Panc1 (cell line): ENCODE results near the gene MSX1. TPM values are rescaled to one million over a fixed set of nuclear protein-coding genes. Genes with fewer than 3 reads are reported as not detected.

Source experiments
- ATAC-seq: fragments of 200-7000 bp; cut with Tn5 transposase; 2 replicates; pipeline ENCODE4 v1.9.1; 2020; ENCODE audit warnings: mild to moderate bottlenecking, moderate library complexity
- BruUV-seq: library from RNA; stranded (reverse); fragments of 400-500 nt; replicated peaks from 2 replicates; lab custom pipeline; 2021; lab: Mats Ljungman, UMichigan
- CTCF ChIA-PET: fragments of 300-600 bp; sonication (Branson Sonifier 250); formaldehyde crosslinking; loops from one replicate; lab custom pipeline; 2022; ENCODE audit warnings: antibody characterized with exemption; lab: Charles Lee
- POLR2A ChIA-PET: fragments of 300-600 bp; sonication (Branson Sonifier 250); formaldehyde crosslinking; loops from one replicate; lab custom pipeline; 2022; ENCODE audit warnings: antibody characterized with exemption; lab: Charles Lee
- DNase-seq: peaks from one replicate; pipeline ENCODE4 v3.0.0-alpha.2; 2010; ENCODE audit warnings: low read depth, low spot score
- H3K27ac ChIP-seq: 2 replicates; pipeline ENCODE4 v1.5.1; 2011; ENCODE audit warnings: mild to moderate bottlenecking, low read length, inconsistent platforms
- H3K27me3 ChIP-seq: fragments of 200-500 bp; sonication (Bioruptor generic); 2 replicates; pipeline ENCODE4 v1.6.0; 2014; ENCODE audit warnings: low read length, inconsistent platforms; ENCODE audit not compliant: control insufficient read depth, insufficient read depth
- H3K36me3 ChIP-seq: fragments of 200-500 bp; sonication (Bioruptor generic); 2 replicates; pipeline ENCODE4 v1.5.1; 2014; ENCODE audit warnings: inconsistent platforms, mild to moderate bottlenecking, low read length, moderate library complexity; ENCODE audit not compliant: control insufficient read depth, insufficient read depth
- H3K4me1 ChIP-seq: 2 replicates; pipeline ENCODE4 v1.5.1; 2011; ENCODE audit warnings: inconsistent platforms, mild to moderate bottlenecking, low read length, moderate library complexity; ENCODE audit not compliant: control insufficient read depth, insufficient read depth
- H3K4me3 ChIP-seq, 2 experiments: 2 replicates each; pipeline ENCODE4 v1.5.1; 2011 to 2012; ENCODE audit warnings: low read depth in 2 of 2, low read length in 2 of 2, mild to moderate bottlenecking in 2 of 2, inconsistent platforms in 1 of 2, moderate library complexity in 1 of 2
- H3K9me3 ChIP-seq: fragments of 200-500 bp; sonication (Bioruptor generic); 2 replicates; pipeline ENCODE4 v1.5.1; 2014; ENCODE audit warnings: low read depth, mild to moderate bottlenecking, inconsistent platforms, low read length, moderate library complexity; ENCODE audit not compliant: control insufficient read depth, insufficient read depth
- POLR2AphosphoS5 ChIP-seq: IDR thresholded peaks from 2 replicates; pipeline ENCODE4 v1.6.1; 2012; ENCODE audit warnings: mild to moderate bottlenecking, low read depth, low read length, moderate library complexity
- SIN3A ChIP-seq: IDR thresholded peaks from 2 replicates; pipeline ENCODE4 v1.6.1; 2012; ENCODE audit warnings: low read depth, mild to moderate bottlenecking, low read length, moderate library complexity, borderline replicate concordance; ENCODE audit not compliant: insufficient read depth
- TCF7L2 ChIP-seq: IDR thresholded peaks from 2 replicates; pipeline ENCODE4 v1.6.1; 2011; ENCODE audit warnings: mild to moderate bottlenecking, low read depth, low read length, inconsistent platforms
- in situ Hi-C: cut with HindIII; loops from 2 replicates; pipeline ENCODE4 v1.10.0; 2016; ENCODE audit warnings: low sequenced_read_pairs, low pct_unique_long_range_greater_than_20kb
- intact Hi-C: fragments of 100-400 bp; cut with micrococcal nuclease; formaldehyde crosslinking; loops from one replicate; pipeline ENCODE4 v1.10.0; 2022; ENCODE audit not compliant: unreplicated experiment
- total RNA-seq: library from RNA; stranded (reverse); gene quantifications from one replicate; pipeline ENCODE4 v1.2.1, GENCODE V29; 2021; ENCODE audit not compliant: unreplicated experiment
- TF ChIP-seq, protein P1 (sequence below): fragments of 450-650 bp; IDR thresholded peaks from 2 replicates; pipeline ENCODE4 v1.5.1; 2017; ENCODE audit warnings: mild to moderate bottlenecking
- TF ChIP-seq, protein P2 (sequence below), 2 experiments: IDR thresholded peaks; 2 replicates each; pipeline ENCODE4 v1.6.1; 2011 to 2012; ENCODE audit warnings: low read depth in 2 of 2, control low read depth in 1 of 2, low read length in 1 of 2, mild to moderate bottlenecking in 1 of 2, moderate library complexity in 1 of 2; ENCODE audit not compliant: insufficient read depth in 1 of 2

MSX1 gene
- total RNA-seq, 1 experiment from 2014 or later, result 3.4 TPM

DNA sequence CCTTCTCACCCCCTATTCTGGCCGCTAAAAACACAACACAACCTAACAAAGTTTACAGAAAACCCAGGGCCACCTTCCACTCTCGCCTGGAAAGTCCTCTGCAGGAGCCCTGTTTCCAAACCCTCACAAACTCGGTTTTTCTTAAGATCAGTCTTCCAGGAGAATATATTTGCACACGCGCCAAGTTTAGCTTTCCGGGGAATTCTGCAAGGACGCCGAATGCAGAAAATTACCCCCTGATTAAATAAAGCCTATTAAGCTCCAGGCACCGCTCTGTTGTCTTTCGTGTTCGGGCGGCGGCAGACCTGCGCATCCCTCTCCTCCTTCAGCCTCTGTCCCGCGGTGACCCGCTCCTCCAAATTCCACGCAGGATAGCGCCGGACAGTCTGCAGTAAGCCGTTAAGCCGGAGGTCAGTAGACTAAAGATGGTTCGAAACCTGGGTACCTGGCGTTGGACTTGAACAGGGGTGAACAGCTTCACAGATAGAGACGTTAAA, 5.0 kb downstream of the MSX1 start:
- ChIA-PET POLR2A (no interaction called here), CTCF (no interaction called here)
- no peak for ATAC-seq
- Histone ChIP-seq H3K4me1 (no peaks in the 10 kb centered on the region; the same call in 1 of the 2 replicates), H3K36me3 (peaks cover 2% of the 10 kb centered on the region; the same call in 1 of the 2 replicates), H3K4me3 (no peak overlapping the region), H3K27me3 (no peaks in the 10 kb centered on the region; the same call in 1 of the 2 replicates), H3K27ac (no peak overlapping the region), H3K9me3 (no peaks in the 10 kb centered on the region)
- BruUV-seq, result no TSS peak
- no peak for TF ChIP-seq TCF7L2
- no peak for TF ChIP-seq POLR2AphosphoS5
- in situ Hi-C loops, result no loop called here
- no peak for DNase-seq
- intact Hi-C loops, result loop anchor here (10.0 kb wide), 1 partner anchor 380 kb away; no protein-coding TSS in a partner anchor

GRCh38 chr4:4864940-4865704, 5.7 kb downstream of the MSX1 start:
- DNase-seq (no peak), ATAC-seq (no peak)
- Histone ChIP-seq H3K4me1 (no peaks in the 10 kb centered on the region; the same call in 1 of the 2 replicates), H3K4me3 (no peak overlapping the region), H3K27ac (no peak overlapping the region), H3K36me3 (no peaks in the 10 kb centered on the region; the same call in 1 of the 2 replicates), H3K27me3 (no peaks in the 10 kb centered on the region; the same call in 1 of the 2 replicates), H3K9me3 (no peaks in the 10 kb centered on the region)
- POLR2A ChIA-PET, result no interaction called here
- intact Hi-C loops (loop anchor here (10.0 kb wide), 1 partner anchor 380 kb away; no protein-coding TSS in a partner anchor), in situ Hi-C loops (no loop called here)
- CTCF ChIA-PET, result no interaction called here
- no TSS peak for BruUV-seq
- no peak for TF ChIP-seq TCF7L2
- TF ChIP-seq, protein P1, sequence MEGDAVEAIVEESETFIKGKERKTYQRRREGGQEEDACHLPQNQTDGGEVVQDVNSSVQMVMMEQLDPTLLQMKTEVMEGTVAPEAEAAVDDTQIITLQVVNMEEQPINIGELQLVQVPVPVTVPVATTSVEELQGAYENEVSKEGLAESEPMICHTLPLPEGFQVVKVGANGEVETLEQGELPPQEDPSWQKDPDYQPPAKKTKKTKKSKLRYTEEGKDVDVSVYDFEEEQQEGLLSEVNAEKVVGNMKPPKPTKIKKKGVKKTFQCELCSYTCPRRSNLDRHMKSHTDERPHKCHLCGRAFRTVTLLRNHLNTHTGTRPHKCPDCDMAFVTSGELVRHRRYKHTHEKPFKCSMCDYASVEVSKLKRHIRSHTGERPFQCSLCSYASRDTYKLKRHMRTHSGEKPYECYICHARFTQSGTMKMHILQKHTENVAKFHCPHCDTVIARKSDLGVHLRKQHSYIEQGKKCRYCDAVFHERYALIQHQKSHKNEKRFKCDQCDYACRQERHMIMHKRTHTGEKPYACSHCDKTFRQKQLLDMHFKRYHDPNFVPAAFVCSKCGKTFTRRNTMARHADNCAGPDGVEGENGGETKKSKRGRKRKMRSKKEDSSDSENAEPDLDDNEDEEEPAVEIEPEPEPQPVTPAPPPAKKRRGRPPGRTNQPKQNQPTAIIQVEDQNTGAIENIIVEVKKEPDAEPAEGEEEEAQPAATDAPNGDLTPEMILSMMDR, result no peak
- TF ChIP-seq, protein P2, sequence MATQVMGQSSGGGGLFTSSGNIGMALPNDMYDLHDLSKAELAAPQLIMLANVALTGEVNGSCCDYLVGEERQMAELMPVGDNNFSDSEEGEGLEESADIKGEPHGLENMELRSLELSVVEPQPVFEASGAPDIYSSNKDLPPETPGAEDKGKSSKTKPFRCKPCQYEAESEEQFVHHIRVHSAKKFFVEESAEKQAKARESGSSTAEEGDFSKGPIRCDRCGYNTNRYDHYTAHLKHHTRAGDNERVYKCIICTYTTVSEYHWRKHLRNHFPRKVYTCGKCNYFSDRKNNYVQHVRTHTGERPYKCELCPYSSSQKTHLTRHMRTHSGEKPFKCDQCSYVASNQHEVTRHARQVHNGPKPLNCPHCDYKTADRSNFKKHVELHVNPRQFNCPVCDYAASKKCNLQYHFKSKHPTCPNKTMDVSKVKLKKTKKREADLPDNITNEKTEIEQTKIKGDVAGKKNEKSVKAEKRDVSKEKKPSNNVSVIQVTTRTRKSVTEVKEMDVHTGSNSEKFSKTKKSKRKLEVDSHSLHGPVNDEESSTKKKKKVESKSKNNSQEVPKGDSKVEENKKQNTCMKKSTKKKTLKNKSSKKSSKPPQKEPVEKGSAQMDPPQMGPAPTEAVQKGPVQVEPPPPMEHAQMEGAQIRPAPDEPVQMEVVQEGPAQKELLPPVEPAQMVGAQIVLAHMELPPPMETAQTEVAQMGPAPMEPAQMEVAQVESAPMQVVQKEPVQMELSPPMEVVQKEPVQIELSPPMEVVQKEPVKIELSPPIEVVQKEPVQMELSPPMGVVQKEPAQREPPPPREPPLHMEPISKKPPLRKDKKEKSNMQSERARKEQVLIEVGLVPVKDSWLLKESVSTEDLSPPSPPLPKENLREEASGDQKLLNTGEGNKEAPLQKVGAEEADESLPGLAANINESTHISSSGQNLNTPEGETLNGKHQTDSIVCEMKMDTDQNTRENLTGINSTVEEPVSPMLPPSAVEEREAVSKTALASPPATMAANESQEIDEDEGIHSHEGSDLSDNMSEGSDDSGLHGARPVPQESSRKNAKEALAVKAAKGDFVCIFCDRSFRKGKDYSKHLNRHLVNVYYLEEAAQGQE (IDR thresholded peaks at IDR 0.05; ENCODE audit: insufficient read depth in 1 of 2, low read depth in 2 of 2, low read length in 1 of 2), result no peak
- TF ChIP-seq SIN3A, result no peak
- TF ChIP-seq POLR2AphosphoS5, result no peak
